MM.1S (cell line): ENCODE measurements around the gene ATG4B.
"Not testable (repeated sequence)": the region's sequence is repeated elsewhere in the genome, so short reads cannot be mapped to it uniquely, and the experiment has no call there.

Experiments used
- DNase-seq: peaks from one replicate; pipeline ENCODE4 v3.0.0-alpha.2; 2015
- H2AFZ ChIP-seq: fragments of 300-600 bp; sonication (generic); 2 replicates; pipeline ENCODE4 v1.6.0; 2016; ENCODE audit warnings: antibody characterized with exemption, low read length
- H3F3A ChIP-seq: fragments of 300-600 bp; sonication (generic); 2 replicates; pipeline ENCODE4 v1.6.1; 2016; ENCODE audit warnings: mild to moderate bottlenecking, antibody characterized with exemption, low read length, moderate library complexity, mixed read lengths; ENCODE audit not compliant: insufficient read depth
- H3K27ac ChIP-seq: fragments of 300-600 bp; sonication (generic); 2 replicates; pipeline ENCODE4 v1.5.1; 2016; ENCODE audit warnings: mild to moderate bottlenecking, low read length
- H3K27me3 ChIP-seq: fragments of 300-600 bp; sonication (generic); replicated peaks from 2 replicates; pipeline ENCODE4 v1.6.0; 2016; ENCODE audit warnings: low read length; ENCODE audit not compliant: insufficient read depth
- H3K36me3 ChIP-seq: fragments of 300-600 bp; sonication (generic); replicated peaks from 2 replicates; pipeline ENCODE4 v1.6.1; 2016; ENCODE audit warnings: mild to moderate bottlenecking, low read length, mixed read lengths; ENCODE audit not compliant: insufficient read depth
- H3K4me1 ChIP-seq: fragments of 300-600 bp; sonication (generic); 2 replicates; pipeline ENCODE4 v1.6.1; 2016; ENCODE audit warnings: low read length, mixed read lengths
- H3K4me2 ChIP-seq: fragments of 300-600 bp; sonication (generic); 2 replicates; pipeline ENCODE4 v1.6.0; 2016; ENCODE audit warnings: low read depth, low read length
- H3K4me3 ChIP-seq: fragments of 300-600 bp; sonication (generic); 2 replicates; pipeline ENCODE4 v1.5.1; 2016; ENCODE audit warnings: low read length, mixed read lengths
- H3K79me2 ChIP-seq: fragments of 300-600 bp; sonication (generic); 2 replicates; pipeline ENCODE4 v1.6.1; 2016; ENCODE audit warnings: mixed run types, low read length, mixed read lengths
- H3K9ac ChIP-seq: fragments of 300-600 bp; sonication (generic); 2 replicates; pipeline ENCODE4 v1.6.1; 2016; ENCODE audit warnings: low read length, mixed read lengths
- H3K9me2 ChIP-seq: fragments of 300-600 bp; sonication (generic); replicated peaks from 2 replicates; pipeline ENCODE4 v1.6.1; 2016; ENCODE audit warnings: mild to moderate bottlenecking, low read length, mixed read lengths; ENCODE audit not compliant: insufficient read depth
- H3K9me3 ChIP-seq: fragments of 300-600 bp; sonication (generic); replicated peaks from 2 replicates; pipeline ENCODE4 v1.6.1; 2016; ENCODE audit warnings: mild to moderate bottlenecking, low read length, mixed read lengths; ENCODE audit not compliant: insufficient read depth
- H4K20me1 ChIP-seq: fragments of 300-600 bp; sonication (generic); 2 replicates; pipeline ENCODE4 v1.6.1; 2016; ENCODE audit warnings: mild to moderate bottlenecking, low read length, moderate library complexity, mixed read lengths; ENCODE audit not compliant: insufficient read depth
- CTCF ChIP-seq: fragments of 300-600 bp; sonication (generic); IDR thresholded peaks from 2 replicates; pipeline ENCODE4 v1.5.1; 2016; ENCODE audit warnings: antibody characterized with exemption, low read length, mixed read lengths
- EZH2 ChIP-seq: fragments of 300-600 bp; sonication (generic); optimal IDR thresholded peaks from 2 replicates; pipeline ENCODE3; 2017; ENCODE audit warnings: low read depth, mild to moderate bottlenecking, antibody characterized with exemption, low read length, mixed read lengths
- EZH2phosphoT487 ChIP-seq: fragments of 300-600 bp; sonication (generic); IDR thresholded peaks from 2 replicates; pipeline ENCODE4 v1.6.1; 2018; ENCODE audit warnings: antibody characterized with exemption, low read length

ATG4B gene

GRCh38 chr2:241658296-241658695 is 20.8 kb downstream of the ATG4B start:
- no peak overlapping the region for H2AFZ ChIP-seq
- H3K79me2 ChIP-seq: no peaks in the 10 kb centered on the region
- no peaks in the 10 kb centered on the region for H4K20me1 ChIP-seq
- H3K9me2 ChIP-seq: no peaks in the 10 kb centered on the region
- no peaks in the 10 kb centered on the region for H3K27me3 ChIP-seq
- no peak overlapping the region for H3K9ac ChIP-seq
- no peaks in the 10 kb centered on the region for H3K4me1 ChIP-seq
- DNase-seq: no peak
- TF ChIP-seq EZH2phosphoT487 (no peak), CTCF (no peak), EZH2 (no peak)
- no peaks in the 10 kb centered on the region for H3K9me3 ChIP-seq
- no peaks in the 10 kb centered on the region for H3F3A ChIP-seq
- H3K4me3 ChIP-seq: no peak overlapping the region
- no peak overlapping the region for H3K27ac ChIP-seq
- no peaks in the 10 kb centered on the region; the same call in 1 of the 2 replicates for H3K36me3 ChIP-seq
- H3K4me2 ChIP-seq: no peak overlapping the region

GRCh38 chr2:241659150-241659739 is 21.8 kb downstream of the ATG4B start:
- Histone ChIP-seq H3K36me3 (no peaks in the 10 kb centered on the region), H3K4me2 (no peak overlapping the region)

GRCh38 chr2:241660593-241661213 is 23.2 kb downstream of the ATG4B start:
- no peak overlapping the region for H3K27ac ChIP-seq
- H4K20me1 ChIP-seq: no peaks in the 10 kb centered on the region
- TF ChIP-seq CTCF (no peak), EZH2phosphoT487 (no peak), EZH2 (no peak)
- no peaks in the 10 kb centered on the region for H3K9me2 ChIP-seq
- no peaks in the 10 kb centered on the region for H3K9me3 ChIP-seq
- H3K4me3 ChIP-seq: no peak overlapping the region
- no peaks in the 10 kb centered on the region for H3K79me2 ChIP-seq
- no peaks in the 10 kb centered on the region for H3F3A ChIP-seq
- no peak overlapping the region for H2AFZ ChIP-seq
- DNase-seq: no peak
- H3K27me3 ChIP-seq: no peaks in the 10 kb centered on the region
- H3K4me1 ChIP-seq: no peaks in the 10 kb centered on the region
- H3K4me2 ChIP-seq: no peak overlapping the region
- H3K36me3 ChIP-seq: no peaks in the 10 kb centered on the region
- no peak overlapping the region for H3K9ac ChIP-seq

More at GRCh38 chr2:241659150-241659739, 21.8 kb downstream of the ATG4B start:
- H2AFZ ChIP-seq: no peak overlapping the region
- H3K9ac ChIP-seq: no peak overlapping the region
- no peaks in the 10 kb centered on the region for H3K27me3 ChIP-seq
- no peaks in the 10 kb centered on the region for H4K20me1 ChIP-seq
- no peaks in the 10 kb centered on the region for H3K4me1 ChIP-seq
- H3K9me2 ChIP-seq: no peaks in the 10 kb centered on the region
- DNase-seq: no peak
- TF ChIP-seq CTCF (peak; percentile 9; the same call in 1 of the 2 replicates), EZH2 (no peak), EZH2phosphoT487 (no peak)
- no peak overlapping the region for H3K4me3 ChIP-seq
- H3F3A ChIP-seq: no peaks in the 10 kb centered on the region
- no peaks in the 10 kb centered on the region for H3K79me2 ChIP-seq
- H3K9me3 ChIP-seq: no peaks in the 10 kb centered on the region
- no peak overlapping the region for H3K27ac ChIP-seq

GRCh38 chr2:241662731-241663130 is 25.2 kb downstream of the ATG4B start:
- not testable (repeated sequence) for H2AFZ ChIP-seq, H3K9me2 ChIP-seq, H3K36me3 ChIP-seq, H3K27me3 ChIP-seq, H3F3A ChIP-seq, H3K9me3 ChIP-seq, DNase-seq, H3K79me2 ChIP-seq, H3K4me3 ChIP-seq, H3K27ac ChIP-seq, H3K4me1 ChIP-seq, H4K20me1 ChIP-seq, H3K9ac ChIP-seq, H3K4me2 ChIP-seq
